ENCODE results near the gene PDAP1.
"Not testable (repeated sequence)": the region's sequence is repeated elsewhere in the genome, so short reads cannot be mapped to it uniquely, and the experiment has no call there.

DNA sequence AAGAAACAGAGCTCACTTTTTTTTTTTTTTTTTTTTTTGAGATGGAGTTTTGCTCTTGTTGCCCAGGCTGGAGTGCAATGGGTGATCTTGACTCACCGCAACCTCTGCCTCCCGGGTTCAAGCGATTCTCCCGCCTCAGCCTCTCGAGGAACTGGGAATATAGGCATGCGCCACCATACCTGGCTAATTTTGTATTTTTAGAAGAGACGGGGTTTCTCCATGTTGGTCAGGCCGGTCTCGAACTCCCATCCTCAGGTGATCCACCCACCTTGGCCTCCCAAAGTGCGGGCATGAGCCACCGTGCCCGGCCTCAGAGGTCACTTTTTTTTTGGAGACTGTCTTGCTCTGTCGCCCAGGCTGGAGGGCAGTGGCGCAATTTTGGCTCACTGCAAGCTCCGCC lies 49.9 kb downstream of the PDAP1 start:
- TF ChIP-seq EZH2 (IDR thresholded peaks at IDR 0.05; ENCODE audit: insufficient read depth, poor library complexity, severe bottlenecking); EZH2phosphoT487 (IDR thresholded peaks at IDR 0.05; ENCODE audit: insufficient read depth, low read depth): not testable (repeated sequence)

Data from GM23248 (cell line).